COR-L47 (cell line): ENCODE results near the gene MCM7.
A peak's percentile ranks its signal among the peaks of the same experiment; 100 is the strongest.

Experiments
- DNase-seq: peaks from one replicate; lab custom pipeline; 2025; lab: John Stamatoyannopoulos, UW

The MCM7 gene

GRCh38 chr7:100071018-100071723 is 30.0 kb downstream of the MCM7 start:
- DNase-seq = no peak

GRCh38 chr7:100069991-100070390 is 31.2 kb downstream of the MCM7 start:
- DNase-seq = no peak

GRCh38 chr7:100066953-100067352 is 34.2 kb downstream of the MCM7 start:
- DNase-seq = no peak

- no peak for DNase-seq
Observed at GRCh38 chr7:100065452-100066186, 35.6 kb downstream of the MCM7 start.

- no peak for DNase-seq
Observed at GRCh38 chr7:100064162-100064561, 37.0 kb downstream of the MCM7 start.

GRCh38 chr7:100063376-100063775 is 37.8 kb downstream of the MCM7 start:
- no peak for DNase-seq

- no peak for DNase-seq
Observed at GRCh38 chr7:100061518-100062193, 39.5 kb downstream of the MCM7 start.

- no peak for DNase-seq
Observed at GRCh38 chr7:100059251-100059739, 41.9 kb downstream of the MCM7 start.

- no peak for DNase-seq
Observed at GRCh38 chr7:100057006-100057405, 44.2 kb downstream of the MCM7 start.

- DNase-seq = peak; percentile 84
Observed at GRCh38 chr7:100053215-100053614, 48.0 kb downstream of the MCM7 start.

GRCh38 chr7:100051611-100052010 is 49.6 kb downstream of the MCM7 start:
- DNase-seq = no peak

GRCh38 chr7:100049441-100050291 is 51.5 kb downstream of the MCM7 start, which contains the start of gene ZSCAN21:
TSS of gene ZSCAN21 (plus strand) at chr7:100049774. CDS start at chr7:100057007, 7,233 bp downstream.
- peak; percentile 80 for DNase-seq

- no peak for DNase-seq
Observed at GRCh38 chr7:100048680-100049079, 52.5 kb downstream of the MCM7 start.

- DNase-seq = no peak
Observed at GRCh38 chr7:100044718-100045117, 56.5 kb downstream of the MCM7 start.
